BE2C (cell line): Measurements from ENCODE around the gene COL4A1.

ENCODE experiments used
- DNase-seq: peaks from one replicate; pipeline ENCODE4 v3.0.0-alpha.2; 2020
- H3K27me3 ChIP-seq: fragments of 250-450 bp; sonication (Bioruptor Pico); 2 replicates; pipeline ENCODE4 v1.5.1; 2020; ENCODE audit warnings: mild to moderate bottlenecking
- H3K36me3 ChIP-seq: fragments of 250-450 bp; sonication (Bioruptor Pico); 2 replicates; pipeline ENCODE4 v1.5.1; 2020; ENCODE audit warnings: mild to moderate bottlenecking
- H3K4me1 ChIP-seq: fragments of 250-450 bp; sonication (Bioruptor Pico); 2 replicates; pipeline ENCODE4 v1.5.1; 2020
- H3K4me3 ChIP-seq: 2 replicates; pipeline ENCODE4 v1.5.1; 2011; ENCODE audit warnings: low read depth, low read length
- H3K9me3 ChIP-seq: fragments of 250-450 bp; sonication (Bioruptor Pico); 2 replicates; pipeline ENCODE4 v1.5.1; 2020
- CTCF ChIP-seq: IDR thresholded peaks from 2 replicates; pipeline ENCODE4 v1.5.1; 2012; ENCODE audit warnings: mild to moderate bottlenecking, low read depth, low read length

Gene COL4A1

GRCh38 chr13:110270507-110270906, 36.5 kb downstream of the COL4A1 start:
- Histone ChIP-seq H3K27me3 (peaks cover 30% of the 10 kb centered on the region), H3K4me3 (no peak overlapping the region), H3K4me1 (no peaks in the 10 kb centered on the region; the same call in none of the 2 replicates), H3K36me3 (no peaks in the 10 kb centered on the region), H3K9me3 (no peaks in the 10 kb centered on the region)
- DNase-seq, result no peak
- TF ChIP-seq CTCF, result no peak

GRCh38 chr13:110269509-110270185, 37.3 kb downstream of the COL4A1 start:
- H3K36me3 ChIP-seq, result no peaks in the 10 kb centered on the region
- H3K27me3 ChIP-seq, result peaks cover 30% of the 10 kb centered on the region
- H3K4me1 ChIP-seq, result no peaks in the 10 kb centered on the region; the same call in none of the 2 replicates
- DNase-seq, result no peak
- no peak overlapping the region for H3K4me3 ChIP-seq
- H3K9me3 ChIP-seq, result no peaks in the 10 kb centered on the region
- TF ChIP-seq CTCF, result no peak

GRCh38 chr13:110268576-110269185, 38.3 kb downstream of the COL4A1 start:
- Histone ChIP-seq H3K27me3 (peaks cover 30% of the 10 kb centered on the region), H3K4me1 (no peaks in the 10 kb centered on the region; the same call in none of the 2 replicates), H3K9me3 (no peaks in the 10 kb centered on the region), H3K4me3 (no peak overlapping the region), H3K36me3 (no peaks in the 10 kb centered on the region)
- DNase-seq, result no peak
- no peak for TF ChIP-seq CTCF

- no peaks in the 10 kb centered on the region for H3K9me3 ChIP-seq
- no peak for DNase-seq
- no peak for TF ChIP-seq CTCF
- no peaks in the 10 kb centered on the region; the same call in none of the 2 replicates for H3K4me1 ChIP-seq
- H3K36me3 ChIP-seq, result no peaks in the 10 kb centered on the region
- no peak overlapping the region for H3K4me3 ChIP-seq
- H3K27me3 ChIP-seq, result peaks cover 30% of the 10 kb centered on the region
These were observed 38.9 kb downstream of the COL4A1 start for GRCh38 chr13:110268061-110268460.

GRCh38 chr13:110266983-110267382, 40.0 kb downstream of the COL4A1 start:
- Histone ChIP-seq H3K4me3 (no peak overlapping the region), H3K4me1 (no peaks in the 10 kb centered on the region; the same call in none of the 2 replicates), H3K36me3 (no peaks in the 10 kb centered on the region), H3K9me3 (no peaks in the 10 kb centered on the region), H3K27me3 (peaks cover 32% of the 10 kb centered on the region)
- no peak for TF ChIP-seq CTCF
- no peak for DNase-seq

GRCh38 chr13:110266431-110266809, 40.5 kb downstream of the COL4A1 start:
- TF ChIP-seq CTCF, result no peak
- H3K27me3 ChIP-seq, result peaks cover 30% of the 10 kb centered on the region
- no peaks in the 10 kb centered on the region; the same call in none of the 2 replicates for H3K4me1 ChIP-seq

More at GRCh38 chr13:110266431-110266809, 40.5 kb downstream of the COL4A1 start:
- H3K9me3 ChIP-seq, result no peaks in the 10 kb centered on the region
- peak overlapping the region; percentile 40 for H3K4me3 ChIP-seq
- H3K36me3 ChIP-seq, result no peaks in the 10 kb centered on the region
- DNase-seq, result no peak
